ENCODE results near the gene TSPAN9.

- TF ChIP-seq, protein P1, sequence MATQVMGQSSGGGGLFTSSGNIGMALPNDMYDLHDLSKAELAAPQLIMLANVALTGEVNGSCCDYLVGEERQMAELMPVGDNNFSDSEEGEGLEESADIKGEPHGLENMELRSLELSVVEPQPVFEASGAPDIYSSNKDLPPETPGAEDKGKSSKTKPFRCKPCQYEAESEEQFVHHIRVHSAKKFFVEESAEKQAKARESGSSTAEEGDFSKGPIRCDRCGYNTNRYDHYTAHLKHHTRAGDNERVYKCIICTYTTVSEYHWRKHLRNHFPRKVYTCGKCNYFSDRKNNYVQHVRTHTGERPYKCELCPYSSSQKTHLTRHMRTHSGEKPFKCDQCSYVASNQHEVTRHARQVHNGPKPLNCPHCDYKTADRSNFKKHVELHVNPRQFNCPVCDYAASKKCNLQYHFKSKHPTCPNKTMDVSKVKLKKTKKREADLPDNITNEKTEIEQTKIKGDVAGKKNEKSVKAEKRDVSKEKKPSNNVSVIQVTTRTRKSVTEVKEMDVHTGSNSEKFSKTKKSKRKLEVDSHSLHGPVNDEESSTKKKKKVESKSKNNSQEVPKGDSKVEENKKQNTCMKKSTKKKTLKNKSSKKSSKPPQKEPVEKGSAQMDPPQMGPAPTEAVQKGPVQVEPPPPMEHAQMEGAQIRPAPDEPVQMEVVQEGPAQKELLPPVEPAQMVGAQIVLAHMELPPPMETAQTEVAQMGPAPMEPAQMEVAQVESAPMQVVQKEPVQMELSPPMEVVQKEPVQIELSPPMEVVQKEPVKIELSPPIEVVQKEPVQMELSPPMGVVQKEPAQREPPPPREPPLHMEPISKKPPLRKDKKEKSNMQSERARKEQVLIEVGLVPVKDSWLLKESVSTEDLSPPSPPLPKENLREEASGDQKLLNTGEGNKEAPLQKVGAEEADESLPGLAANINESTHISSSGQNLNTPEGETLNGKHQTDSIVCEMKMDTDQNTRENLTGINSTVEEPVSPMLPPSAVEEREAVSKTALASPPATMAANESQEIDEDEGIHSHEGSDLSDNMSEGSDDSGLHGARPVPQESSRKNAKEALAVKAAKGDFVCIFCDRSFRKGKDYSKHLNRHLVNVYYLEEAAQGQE (IDR thresholded peaks at IDR 0.05), result no peak
- TF ChIP-seq, protein P2, sequence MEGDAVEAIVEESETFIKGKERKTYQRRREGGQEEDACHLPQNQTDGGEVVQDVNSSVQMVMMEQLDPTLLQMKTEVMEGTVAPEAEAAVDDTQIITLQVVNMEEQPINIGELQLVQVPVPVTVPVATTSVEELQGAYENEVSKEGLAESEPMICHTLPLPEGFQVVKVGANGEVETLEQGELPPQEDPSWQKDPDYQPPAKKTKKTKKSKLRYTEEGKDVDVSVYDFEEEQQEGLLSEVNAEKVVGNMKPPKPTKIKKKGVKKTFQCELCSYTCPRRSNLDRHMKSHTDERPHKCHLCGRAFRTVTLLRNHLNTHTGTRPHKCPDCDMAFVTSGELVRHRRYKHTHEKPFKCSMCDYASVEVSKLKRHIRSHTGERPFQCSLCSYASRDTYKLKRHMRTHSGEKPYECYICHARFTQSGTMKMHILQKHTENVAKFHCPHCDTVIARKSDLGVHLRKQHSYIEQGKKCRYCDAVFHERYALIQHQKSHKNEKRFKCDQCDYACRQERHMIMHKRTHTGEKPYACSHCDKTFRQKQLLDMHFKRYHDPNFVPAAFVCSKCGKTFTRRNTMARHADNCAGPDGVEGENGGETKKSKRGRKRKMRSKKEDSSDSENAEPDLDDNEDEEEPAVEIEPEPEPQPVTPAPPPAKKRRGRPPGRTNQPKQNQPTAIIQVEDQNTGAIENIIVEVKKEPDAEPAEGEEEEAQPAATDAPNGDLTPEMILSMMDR (IDR thresholded peaks at IDR 0.05; ENCODE audit: low read depth, low read length, missing input control), result no peak
- TF ChIP-seq, protein P3, sequence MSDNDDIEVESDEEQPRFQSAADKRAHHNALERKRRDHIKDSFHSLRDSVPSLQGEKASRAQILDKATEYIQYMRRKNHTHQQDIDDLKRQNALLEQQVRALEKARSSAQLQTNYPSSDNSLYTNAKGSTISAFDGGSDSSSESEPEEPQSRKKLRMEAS (IDR thresholded peaks at IDR 0.05), result no peak
- TF ChIP-seq RXRA (IDR thresholded peaks at IDR 0.05) (no peak), TAF1 (conservative IDR thresholded peaks at IDR 0.05) (no peak), NR2F2 (IDR thresholded peaks at IDR 0.05) (no peak)
These were observed 211.5 kb downstream of the TSPAN9 start for GRCh38 chr12:3288690-3289089.

All from liver (tissue), 3 donors.